ENCODE data around the gene POLR1A.

POLR1A gene

DNA sequence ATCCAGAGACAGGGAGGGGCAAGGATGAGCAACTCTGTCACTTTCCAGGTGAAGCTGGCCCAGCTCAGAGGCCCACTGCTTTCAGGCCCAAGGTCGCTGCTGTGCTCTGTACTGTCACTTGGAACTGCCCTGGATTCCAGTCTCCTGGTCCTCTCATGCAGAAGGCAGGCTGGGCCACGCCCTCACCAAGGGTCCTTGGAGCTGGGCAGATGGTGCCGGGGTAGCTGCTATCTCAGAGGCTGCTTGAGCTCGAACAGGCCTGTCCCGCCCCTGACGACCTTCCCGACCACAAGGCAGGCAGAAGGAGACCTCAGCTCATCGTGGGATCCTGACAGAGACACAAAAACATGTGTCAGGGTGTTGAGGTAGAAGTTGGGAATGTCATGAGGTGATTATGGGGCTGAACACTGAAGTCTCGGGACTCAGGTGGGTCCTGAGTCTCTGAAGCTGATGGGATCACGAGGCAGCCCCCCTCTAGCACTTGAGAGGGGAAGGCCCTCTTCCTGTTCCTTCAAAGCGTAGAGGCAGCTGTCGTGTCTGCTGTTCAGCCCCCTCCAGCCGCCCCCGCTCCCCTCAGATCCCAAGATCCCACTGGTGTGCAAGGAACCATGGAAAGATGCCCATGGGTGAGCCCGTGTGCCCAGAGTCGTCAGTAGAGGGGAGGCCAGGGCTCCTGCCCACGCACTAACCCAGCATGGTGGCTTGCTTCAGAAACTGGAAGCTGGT lies 78.3 kb downstream of the POLR1A start:
- peaks cover 16% of the 10 kb centered on the region for H3K36me3 ChIP-seq
- TF ChIP-seq CTCF (IDR thresholded peaks at IDR 0.05) = no peak
- H3K4me1 ChIP-seq (ENCODE audit: control insufficient read depth in 1 of 2, insufficient read depth in 1 of 2, low read depth in 1 of 2, low read length in 1 of 2) = no peaks in the 10 kb centered on the region
- H3K27ac ChIP-seq = no peak overlapping the region
- no peaks in the 10 kb centered on the region for H3K9me3 ChIP-seq
- H3K4me3 ChIP-seq (ENCODE audit: low read depth in 1 of 2, low read length in 1 of 2) = no peak overlapping the region
- H3K27me3 ChIP-seq = no peaks in the 10 kb centered on the region

DNA sequence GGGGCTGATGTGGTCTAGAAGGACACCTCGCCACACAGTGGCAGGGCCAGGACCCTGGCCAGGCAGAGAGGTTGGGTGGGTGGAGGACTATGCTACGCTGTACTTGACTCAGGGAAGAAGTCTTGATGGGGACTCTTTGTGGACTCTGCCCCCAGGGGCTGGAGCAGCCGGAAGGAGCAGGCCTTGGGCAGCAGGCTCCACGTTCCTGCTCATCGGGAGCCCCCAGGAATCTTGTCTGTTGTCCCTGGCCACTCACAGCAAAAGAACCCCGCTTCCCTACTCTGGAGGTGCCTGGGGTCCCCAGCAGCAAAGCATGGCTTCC lies 79.0 kb downstream of the POLR1A start:
- H3K27ac ChIP-seq = no peak overlapping the region
- no peaks in the 10 kb centered on the region for H3K9me3 ChIP-seq
- peaks cover 16% of the 10 kb centered on the region for H3K36me3 ChIP-seq
- H3K27me3 ChIP-seq = no peaks in the 10 kb centered on the region
- TF ChIP-seq CTCF (IDR thresholded peaks at IDR 0.05) = no peak
- H3K4me1 ChIP-seq (ENCODE audit: control insufficient read depth in 1 of 2, insufficient read depth in 1 of 2, low read depth in 1 of 2, low read length in 1 of 2) = no peaks in the 10 kb centered on the region
- no peak overlapping the region for H3K4me3 ChIP-seq (ENCODE audit: low read depth in 1 of 2, low read length in 1 of 2)

- Histone ChIP-seq H3K9me3 (no peaks in the 10 kb centered on the region), H3K4me1 (ENCODE audit: control insufficient read depth in 1 of 2, insufficient read depth in 1 of 2, low read depth in 1 of 2, low read length in 1 of 2) (no peaks in the 10 kb centered on the region), H3K27ac (no peak overlapping the region), H3K4me3 (ENCODE audit: low read depth in 1 of 2, low read length in 1 of 2) (no peak overlapping the region), H3K36me3 (peaks cover 16% of the 10 kb centered on the region), H3K27me3 (no peaks in the 10 kb centered on the region)
- no peak for TF ChIP-seq CTCF (IDR thresholded peaks at IDR 0.05)
These were observed 79.5 kb downstream of the POLR1A start for GRCh38 chr2:86025976-86026743.

GRCh38 chr2:86025229-86025820 lies 80.4 kb downstream of the POLR1A start:
- Histone ChIP-seq H3K27ac (no peak overlapping the region), H3K4me1 (ENCODE audit: control insufficient read depth in 1 of 2, insufficient read depth in 1 of 2, low read depth in 1 of 2, low read length in 1 of 2) (no peaks in the 10 kb centered on the region), H3K9me3 (no peaks in the 10 kb centered on the region), H3K36me3 (peaks cover 16% of the 10 kb centered on the region), H3K4me3 (ENCODE audit: low read depth in 1 of 2, low read length in 1 of 2) (no peak overlapping the region), H3K27me3 (no peaks in the 10 kb centered on the region)
- TF ChIP-seq CTCF (IDR thresholded peaks at IDR 0.05) = no peak

GRCh38 chr2:86023366-86023712 lies 82.3 kb downstream of the POLR1A start:
- H3K9me3 ChIP-seq = no peaks in the 10 kb centered on the region
- peaks cover 15% of the 10 kb centered on the region for H3K36me3 ChIP-seq
- no peak for TF ChIP-seq CTCF (IDR thresholded peaks at IDR 0.05)
- no peak overlapping the region for H3K4me3 ChIP-seq (ENCODE audit: low read depth in 1 of 2, low read length in 1 of 2)
- H3K27me3 ChIP-seq = no peaks in the 10 kb centered on the region
- H3K27ac ChIP-seq = no peak overlapping the region
- H3K4me1 ChIP-seq (ENCODE audit: control insufficient read depth in 1 of 2, insufficient read depth in 1 of 2, low read depth in 1 of 2, low read length in 1 of 2) = no peaks in the 10 kb centered on the region
